Measurements from ENCODE around the gene POLR3G.

The POLR3G gene

GRCh38 chr5:90551376-90551775, 76.7 kb downstream of the POLR3G start:
- DNase-seq (ENCODE audit: low spot score): no peak

- no peak for DNase-seq (ENCODE audit: low spot score)
These were observed 79.0 kb downstream of the POLR3G start for GRCh38 chr5:90553711-90554110.

DNA sequence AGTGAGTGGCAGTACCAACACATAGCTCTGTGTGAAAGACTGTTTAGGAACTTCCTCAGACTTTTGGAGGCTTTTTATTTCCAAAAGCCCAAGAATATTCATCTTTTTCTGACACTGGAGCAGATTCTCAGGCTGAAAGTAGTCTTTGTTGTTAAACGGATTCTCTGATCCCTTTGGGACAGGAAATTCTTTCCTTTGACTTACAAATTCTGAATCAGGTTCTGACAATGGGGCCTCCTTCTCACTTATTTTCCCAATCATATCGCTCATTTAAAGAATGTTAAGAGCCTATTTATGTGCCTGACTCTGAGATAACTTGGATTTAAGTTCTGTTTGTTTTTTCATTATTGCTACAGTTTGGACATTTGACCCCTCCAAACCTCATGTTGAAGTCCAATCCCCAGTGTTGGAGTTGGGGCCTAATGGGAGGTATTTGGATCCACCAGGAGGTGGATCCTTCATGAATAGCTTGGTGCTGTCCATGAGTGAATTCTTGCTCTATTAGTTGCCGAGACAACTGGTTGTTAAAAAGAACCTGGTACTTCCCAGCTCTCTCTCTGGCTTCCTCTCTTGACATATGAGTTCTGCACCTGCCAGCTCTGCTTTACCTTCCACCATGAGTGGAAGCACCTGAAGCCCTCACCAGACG, 79.8 kb downstream of the POLR3G start:
- no peak for DNase-seq (ENCODE audit: low spot score)

GRCh38 chr5:90555666-90556065, 81.0 kb downstream of the POLR3G start:
- DNase-seq (ENCODE audit: low spot score): no peak

- no peak for DNase-seq (ENCODE audit: low spot score)
These were observed 82.7 kb downstream of the POLR3G start for GRCh38 chr5:90557391-90557790.

DNA sequence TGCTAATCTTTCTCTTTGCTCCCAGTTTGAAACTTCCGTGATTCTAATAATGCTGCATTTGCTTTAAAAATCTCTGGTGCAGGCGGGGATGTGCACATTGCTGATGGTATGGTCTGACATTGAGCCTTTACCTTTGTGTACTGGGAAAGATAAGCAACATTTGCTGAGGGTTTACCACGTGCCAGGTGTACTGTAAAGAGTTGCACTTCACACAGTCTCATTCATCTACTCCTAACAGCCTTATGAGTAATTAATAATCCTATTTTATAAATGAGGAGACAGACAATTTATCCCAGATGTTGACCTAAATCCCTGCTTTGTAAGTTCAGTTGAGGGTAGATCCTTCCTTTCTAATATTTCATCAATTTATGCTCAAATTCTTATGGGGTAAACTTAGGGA, 83.2 kb downstream of the POLR3G start:
- no peak for DNase-seq (ENCODE audit: low spot score)

- peak; percentile 88 for DNase-seq (ENCODE audit: low spot score)
These were observed 83.9 kb downstream of the POLR3G start, which contains the start of gene ADGRV1 for GRCh38 chr5:90558344-90559192. Gene ADGRV1 (plus strand): TSS chr5:90558797. CDS start chr5:90558896, 99 bp downstream.

GRCh38 chr5:90560771-90561170, 86.1 kb downstream of the POLR3G start:
- no peak for DNase-seq (ENCODE audit: low spot score)

DNA sequence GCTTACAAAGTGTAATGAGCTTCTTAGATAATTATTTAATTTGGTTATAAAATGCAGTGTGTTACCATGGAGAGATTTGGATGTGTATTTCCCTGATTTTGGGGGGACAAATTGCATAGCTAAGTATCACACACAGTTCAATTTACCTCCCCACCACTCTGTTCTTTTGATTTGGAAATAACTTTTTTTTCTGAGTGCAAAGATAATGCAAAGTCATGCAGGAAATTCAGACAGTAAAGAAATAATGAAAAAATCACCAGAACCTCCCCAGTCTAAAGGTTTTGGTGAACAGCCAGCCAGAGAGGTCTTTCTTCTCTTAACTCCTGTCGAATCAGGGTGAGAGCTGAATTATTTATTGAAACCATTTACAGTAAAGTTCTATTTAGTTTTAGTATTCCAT, 87.1 kb downstream of the POLR3G start:
- DNase-seq (ENCODE audit: low spot score): no peak

- peak; percentile 31 for DNase-seq (ENCODE audit: low spot score)
These were observed 87.7 kb downstream of the POLR3G start for GRCh38 chr5:90562341-90562740.

DNA sequence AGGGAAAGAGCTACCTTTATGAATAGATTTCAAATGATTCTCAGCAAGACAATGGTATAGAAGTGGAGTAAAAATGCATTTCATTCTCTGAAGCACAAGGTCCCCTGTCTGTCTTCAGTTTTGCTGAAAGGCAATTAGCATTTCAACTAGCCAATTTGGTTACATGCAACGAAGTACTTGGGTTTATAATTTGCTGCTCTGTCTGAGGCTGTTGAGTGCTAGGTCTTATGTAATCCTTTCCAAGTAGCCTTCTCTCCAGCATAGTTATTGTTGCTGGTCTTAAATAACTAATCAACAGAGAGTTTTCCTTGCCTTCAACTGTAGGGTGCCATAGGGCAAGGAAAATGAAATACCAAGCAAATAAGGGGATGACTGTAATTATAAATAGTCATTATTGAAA, 88.4 kb downstream of the POLR3G start:
- no peak for DNase-seq (ENCODE audit: low spot score)
